ENCODE data around the gene SLC35F3.
"Not testable (repeated sequence)": the region's sequence is repeated elsewhere in the genome, so short reads cannot be mapped to it uniquely, and the experiment has no call there.

SLC35F3 gene

GRCh38 chr1:234273981-234274380 lies 369.5 kb downstream of the SLC35F3 start:
- in situ Hi-C loops (cut with MboI; ENCODE audit: low sequenced_read_pairs): no loop called here

DNA sequence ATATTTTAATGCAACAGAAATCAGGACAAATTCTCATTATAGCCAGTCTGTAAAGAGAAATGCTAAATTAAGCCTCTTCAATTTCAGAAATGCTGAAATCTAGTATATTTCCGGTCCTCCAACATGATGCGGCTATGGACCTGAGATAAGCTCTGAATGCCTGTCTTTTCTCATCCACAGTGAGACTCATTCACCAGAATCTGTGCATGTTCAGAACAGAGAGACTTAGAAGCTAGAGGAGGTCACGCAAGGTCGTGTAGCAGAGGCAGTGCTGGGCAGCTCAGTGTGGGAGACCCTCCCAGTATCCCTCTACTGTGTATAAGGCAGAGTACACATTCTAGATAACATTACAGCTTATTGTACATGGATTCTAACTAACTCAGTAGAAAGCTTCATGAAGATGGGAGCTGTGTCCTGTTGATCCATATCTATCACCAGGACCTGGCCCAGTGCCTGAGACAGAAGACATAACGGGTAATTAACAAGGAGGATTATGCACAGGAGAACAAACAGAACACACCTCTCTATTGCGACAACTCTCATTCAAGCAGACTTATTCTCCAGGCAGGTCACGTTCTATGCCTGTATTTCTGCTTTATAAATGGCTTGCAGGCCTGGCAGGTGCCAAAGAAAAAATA lies 371.8 kb downstream of the SLC35F3 start:
- in situ Hi-C loops (cut with MboI; ENCODE audit: low sequenced_read_pairs): no loop called here

- in situ Hi-C loops (cut with MboI; ENCODE audit: low sequenced_read_pairs): no loop called here
These were observed 372.8 kb downstream of the SLC35F3 start for GRCh38 chr1:234277161-234277868.

DNA sequence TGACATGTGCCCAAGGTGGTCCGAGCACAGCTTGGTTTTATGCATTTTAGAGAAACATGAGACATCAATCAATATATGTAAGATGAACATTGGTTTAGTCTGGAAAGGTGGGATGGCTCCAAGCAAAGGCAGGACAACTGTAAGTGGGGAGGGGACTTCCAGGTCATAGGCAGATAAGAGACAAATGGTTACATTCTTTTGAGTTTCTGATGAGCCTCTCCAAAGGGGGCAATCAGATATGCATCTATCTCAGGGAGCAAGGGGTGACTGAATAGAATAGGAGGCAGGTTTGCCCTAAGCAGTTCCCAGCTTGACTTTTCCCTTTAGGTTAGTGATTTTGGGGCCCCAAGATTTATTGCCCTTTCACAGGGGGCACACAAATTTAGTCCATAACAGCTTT lies 374.5 kb downstream of the SLC35F3 start:
- in situ Hi-C loops (cut with MboI; ENCODE audit: low sequenced_read_pairs): no loop called here

GRCh38 chr1:234280500-234280899 lies 376.0 kb downstream of the SLC35F3 start:
- in situ Hi-C loops (cut with MboI; ENCODE audit: low sequenced_read_pairs): no loop called here

- in situ Hi-C loops (cut with MboI; ENCODE audit: low sequenced_read_pairs): no loop called here
These were observed 377.5 kb downstream of the SLC35F3 start for GRCh38 chr1:234281826-234282489.

- in situ Hi-C loops (cut with MboI; ENCODE audit: low sequenced_read_pairs): no loop called here
These were observed 381.7 kb downstream of the SLC35F3 start for GRCh38 chr1:234286206-234286605.

DNA sequence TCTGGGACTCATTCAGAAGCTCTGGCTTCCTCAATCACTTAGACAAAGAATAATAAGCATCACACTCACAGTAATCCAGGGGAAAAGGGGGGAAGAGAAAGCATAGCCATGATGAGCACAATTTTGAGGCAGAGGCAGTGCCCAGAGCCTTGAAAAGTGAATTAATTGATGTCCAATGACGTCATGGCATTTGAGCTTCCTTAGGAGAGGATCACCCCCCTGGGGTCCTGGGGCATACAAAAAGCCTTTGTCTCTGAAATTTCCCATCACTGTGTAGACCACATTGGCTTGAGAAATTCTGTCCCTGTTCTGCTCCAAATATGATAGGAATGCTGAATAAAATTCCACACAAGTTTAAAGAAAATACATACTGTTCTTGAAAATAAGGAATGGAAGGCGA lies 384.5 kb downstream of the SLC35F3 start:
- in situ Hi-C loops (cut with MboI; ENCODE audit: low sequenced_read_pairs): no loop called here

DNA sequence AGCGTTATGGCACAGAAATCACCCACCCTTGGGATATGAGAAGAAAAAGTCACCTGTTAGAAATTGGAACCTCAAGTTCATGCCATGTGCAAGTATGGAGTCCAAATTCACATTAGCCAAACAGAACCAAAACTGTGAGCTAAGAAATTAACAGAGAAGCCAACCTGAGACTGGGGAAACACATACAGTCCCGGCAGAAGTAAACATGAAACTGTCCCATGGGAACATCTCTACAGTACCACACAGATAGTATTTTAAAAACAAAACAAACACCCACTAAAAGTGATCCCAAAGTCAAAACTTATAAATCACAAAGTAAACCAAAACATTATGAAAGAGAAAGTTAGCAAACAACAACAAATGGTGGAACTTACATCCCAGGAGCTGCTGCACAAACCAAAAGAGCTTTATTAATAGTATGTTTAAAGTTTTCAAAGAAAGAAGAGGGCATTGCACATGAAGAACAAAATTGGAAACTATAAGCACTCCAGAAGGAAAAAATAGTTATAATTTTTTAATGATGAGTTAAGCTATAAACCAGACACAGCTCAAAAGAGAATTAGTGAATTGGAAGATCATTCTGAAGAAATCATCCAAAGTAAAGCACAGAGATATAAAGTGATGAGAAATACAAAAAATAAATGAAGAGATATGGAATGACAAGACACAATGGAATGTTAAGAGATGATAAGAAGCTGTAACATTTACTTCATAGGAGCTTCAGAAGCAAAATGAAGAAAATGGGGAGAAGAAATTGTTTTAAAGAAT lies 385.2 kb downstream of the SLC35F3 start:
- in situ Hi-C loops (cut with MboI; ENCODE audit: low sequenced_read_pairs): no loop called here

GRCh38 chr1:234292011-234292410 lies 387.5 kb downstream of the SLC35F3 start:
- in situ Hi-C loops (cut with MboI; ENCODE audit: low sequenced_read_pairs): no loop called here

DNA sequence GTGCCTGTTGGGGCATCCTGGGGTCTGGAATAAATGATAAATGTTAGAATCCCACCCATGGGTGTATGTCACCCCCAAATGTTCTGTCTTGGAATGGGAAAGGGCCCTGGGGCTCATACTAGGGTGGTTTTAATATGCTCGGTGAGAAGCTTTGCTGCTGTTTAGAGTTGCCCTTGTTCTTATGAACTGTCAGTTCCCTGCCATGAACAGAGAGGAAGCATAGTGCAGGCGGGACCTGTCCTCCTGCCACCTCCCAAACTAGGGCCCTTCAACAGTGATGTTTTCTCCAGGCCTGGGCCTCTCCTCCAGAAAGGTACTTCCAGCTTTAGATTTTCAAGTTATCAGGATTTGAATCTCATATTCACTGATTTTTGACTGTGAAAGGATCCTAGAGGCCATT lies 388.1 kb downstream of the SLC35F3 start:
- in situ Hi-C loops (cut with MboI; ENCODE audit: low sequenced_read_pairs): no loop called here

DNA sequence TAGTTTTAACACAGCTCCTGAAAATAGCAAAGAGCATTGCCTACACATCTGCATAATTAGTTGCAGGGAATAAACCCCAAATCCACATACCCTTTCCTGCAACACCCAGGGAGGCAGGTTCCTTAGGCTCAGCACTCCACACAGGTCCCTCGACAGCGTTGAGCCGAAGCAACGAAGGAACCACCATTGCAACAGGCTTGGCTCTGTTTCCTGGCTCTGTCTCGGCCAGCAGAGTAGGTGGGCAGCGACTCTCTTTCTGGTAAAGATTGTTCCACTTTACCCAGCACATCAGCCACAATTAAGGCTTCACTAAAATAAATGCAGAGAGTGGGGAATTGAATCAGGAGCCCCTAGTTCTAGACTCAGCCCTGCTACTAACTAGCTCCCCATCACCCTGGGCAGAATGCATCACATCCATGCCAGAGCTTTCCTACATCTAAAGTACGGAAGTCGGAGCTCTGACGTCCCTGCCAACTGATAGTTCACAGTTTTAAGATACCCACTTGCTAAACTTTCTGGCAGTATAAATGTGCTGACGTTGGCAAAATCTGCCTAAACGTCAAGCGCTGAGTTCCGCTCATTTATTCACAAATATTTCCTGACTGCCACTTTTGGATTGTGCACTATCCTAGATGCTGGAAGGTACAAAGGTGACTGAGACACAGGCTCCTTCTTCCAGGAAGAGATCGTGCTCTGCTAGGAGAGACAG lies 389.8 kb downstream of the SLC35F3 start:
- in situ Hi-C loops (cut with MboI; ENCODE audit: low sequenced_read_pairs): no loop called here

DNA sequence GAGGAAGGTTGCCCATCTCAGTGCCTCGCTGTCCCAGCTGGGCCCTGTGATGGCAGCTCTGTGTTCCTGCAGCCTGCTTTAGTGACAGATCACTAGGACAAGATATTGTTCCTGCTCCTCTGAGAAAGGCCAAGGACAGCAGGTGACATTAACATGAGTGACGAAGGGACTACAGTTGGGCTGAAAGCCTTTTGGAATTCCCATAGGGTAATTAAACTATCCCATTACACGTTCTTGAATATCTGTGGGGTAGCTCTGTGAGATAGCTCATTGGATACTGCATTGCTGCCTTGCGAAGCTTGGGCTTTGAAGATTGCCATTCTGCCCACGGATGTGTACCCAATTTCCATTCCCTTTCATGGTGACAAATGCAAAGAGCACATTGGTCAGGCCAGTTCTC lies 390.6 kb downstream of the SLC35F3 start:
- in situ Hi-C loops (cut with MboI; ENCODE audit: low sequenced_read_pairs): no loop called here

GRCh38 chr1:234295626-234296025 lies 391.1 kb downstream of the SLC35F3 start:
- in situ Hi-C loops (cut with MboI; ENCODE audit: low sequenced_read_pairs): no loop called here

- in situ Hi-C loops (cut with MboI; ENCODE audit: low sequenced_read_pairs): no loop called here
These were observed 392.0 kb downstream of the SLC35F3 start for GRCh38 chr1:234296496-234296895.

- in situ Hi-C loops (cut with MboI; ENCODE audit: low sequenced_read_pairs): no loop called here
These were observed 393.2 kb downstream of the SLC35F3 start for GRCh38 chr1:234297668-234298067.

- in situ Hi-C loops (cut with MboI; ENCODE audit: low sequenced_read_pairs): no loop called here
These were observed 395.6 kb downstream of the SLC35F3 start for GRCh38 chr1:234300096-234300495.

DNA sequence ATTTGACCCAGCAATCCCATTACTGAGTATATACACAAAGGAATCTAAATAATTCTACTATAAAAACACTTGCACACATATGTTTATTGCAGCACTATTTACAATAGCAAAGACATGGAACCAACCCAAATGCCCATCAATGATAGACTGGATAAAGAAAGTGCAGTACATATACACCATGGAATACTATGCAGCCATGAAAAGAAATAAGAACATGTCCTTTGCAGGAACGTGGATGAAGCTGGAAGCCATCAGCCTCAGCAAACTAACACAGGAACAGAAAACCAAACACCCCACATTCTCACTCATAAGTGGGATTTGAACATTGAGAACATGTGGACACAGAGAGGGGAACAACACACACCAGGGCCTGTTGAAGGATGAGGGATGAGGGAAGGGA lies 397.2 kb downstream of the SLC35F3 start:
- in situ Hi-C loops (cut with MboI; ENCODE audit: low sequenced_read_pairs): not testable (repeated sequence)

- in situ Hi-C loops (cut with MboI; ENCODE audit: low sequenced_read_pairs): no loop called here
These were observed 398.0 kb downstream of the SLC35F3 start for GRCh38 chr1:234302354-234302962.

- in situ Hi-C loops (cut with MboI; ENCODE audit: low sequenced_read_pairs): no loop called here
These were observed 398.8 kb downstream of the SLC35F3 start for GRCh38 chr1:234303231-234303630.

All from HL-60/S4 treated with phorbol 12-myristate 13-acetate at 8.2 ng/mL for 4 days and 3 days (cell line).